Ishikawa (cell line): ENCODE results near the gene IRX3.

Source experiments
- CEBPB ChIP-seq: IDR thresholded peaks from 2 replicates; pipeline ENCODE4 v1.6.1; 2012
- CREB1 ChIP-seq: IDR thresholded peaks from 2 replicates; pipeline ENCODE4 v1.6.1; 2012; ENCODE audit warnings: low read depth
- EGR1 ChIP-seq: IDR thresholded peaks from 2 replicates; pipeline ENCODE4 v1.6.1; 2012
- EP300 ChIP-seq: IDR thresholded peaks from 2 replicates; pipeline ENCODE4 v1.6.1; 2012; ENCODE audit warnings: borderline replicate concordance
- FOXM1 ChIP-seq: IDR thresholded peaks from 2 replicates; pipeline ENCODE4 v1.6.1; 2012; ENCODE audit warnings: low read depth, borderline replicate concordance
- MAX ChIP-seq: IDR thresholded peaks from 2 replicates; pipeline ENCODE4 v1.6.1; 2012
- NFIC ChIP-seq: IDR thresholded peaks from 2 replicates; pipeline ENCODE4 v1.6.1; 2012
- RAD21 ChIP-seq: IDR thresholded peaks from 2 replicates; pipeline ENCODE4 v1.6.1; 2012; ENCODE audit warnings: low read depth
- REST ChIP-seq: IDR thresholded peaks from 2 replicates; pipeline ENCODE4 v1.6.1; 2012; ENCODE audit warnings: low read depth, mild to moderate bottlenecking
- TAF1 ChIP-seq: IDR thresholded peaks from 2 replicates; pipeline ENCODE4 v1.6.1; 2012; ENCODE audit warnings: low read depth, mild to moderate bottlenecking
- TCF12 ChIP-seq: IDR thresholded peaks from 2 replicates; pipeline ENCODE4 v1.6.1; 2012; ENCODE audit warnings: low read depth
- TEAD4 ChIP-seq: IDR thresholded peaks from 2 replicates; pipeline ENCODE4 v1.6.1; 2012
- USF1 ChIP-seq: IDR thresholded peaks from 2 replicates; pipeline ENCODE4 v1.6.1; 2012
- YY1 ChIP-seq: IDR thresholded peaks from 2 replicates; pipeline ENCODE4 v1.6.1; 2012; ENCODE audit warnings: low read depth
- ZBTB7A ChIP-seq: IDR thresholded peaks from 2 replicates; pipeline ENCODE4 v1.6.1; 2012; ENCODE audit warnings: low read depth

Gene IRX3

GRCh38 chr16:54326266-54326662 is 39.7 kb upstream of the IRX3 start:
- TF ChIP-seq FOXM1 (no peak), EGR1 (no peak), YY1 (no peak), TAF1 (no peak), MAX (no peak), USF1 (no peak), RAD21 (no peak), TEAD4 (no peak), ZBTB7A (no peak), EP300 (no peak), REST (no peak), CEBPB (no peak), CREB1 (no peak), TCF12 (no peak), NFIC (no peak)

GRCh38 chr16:54325616-54326265 is 39.2 kb upstream of the IRX3 start:
- TF ChIP-seq CREB1, result no peak
- no peak for TF ChIP-seq NFIC
- no peak for TF ChIP-seq EGR1
- TF ChIP-seq TCF12, result no peak
- no peak for TF ChIP-seq YY1
- no peak for TF ChIP-seq ZBTB7A
- TF ChIP-seq TAF1, result no peak
- TF ChIP-seq MAX, result no peak

GRCh38 chr16:54324716-54325115 is 38.1 kb upstream of the IRX3 start:
- TF ChIP-seq CEBPB, result no peak
- TF ChIP-seq EP300, result no peak
- TF ChIP-seq NFIC, result no peak
- no peak for TF ChIP-seq EGR1
- TF ChIP-seq USF1, result no peak
- no peak for TF ChIP-seq TCF12
- no peak for TF ChIP-seq MAX
- no peak for TF ChIP-seq TEAD4
- no peak for TF ChIP-seq YY1
- no peak for TF ChIP-seq TAF1
- TF ChIP-seq REST, result no peak

GRCh38 chr16:54320697-54321340 is 34.2 kb upstream of the IRX3 start:
- TF ChIP-seq EP300 (no peak), YY1 (no peak), RAD21 (no peak), MAX (no peak)

- TF ChIP-seq USF1 (no peak), ZBTB7A (no peak), MAX (no peak), NFIC (no peak), YY1 (no peak), EP300 (no peak), CREB1 (no peak), CEBPB (no peak), TAF1 (no peak), RAD21 (no peak), EGR1 (no peak), REST (no peak), TCF12 (no peak), FOXM1 (no peak), TEAD4 (no peak)
These were observed 32.4 kb upstream of the IRX3 start for GRCh38 chr16:54318941-54319340.
